GM13976 (cell line): ENCODE measurements around the gene FLNC.

Experiments
- DNase-seq: peaks from one replicate; pipeline ENCODE4 v3.0.0; 2012; ENCODE audit warnings: low spot score
- in situ Hi-C: fragments of 300-500 bp; cut with MboI; formaldehyde crosslinking; loops from one replicate; pipeline ENCODE4 v1.12.0; 2022; ENCODE audit warnings: low sequenced_read_pairs, mixed read lengths, inconsistent platforms; ENCODE audit not compliant: unreplicated experiment
- TF ChIP-seq, protein P1 (sequence below): IDR thresholded peaks from 2 replicates; pipeline ENCODE4 v1.5.1; 2012; ENCODE audit warnings: borderline replicate concordance, mild to moderate bottlenecking; ENCODE audit not compliant: insufficient read depth; ENCODE audit errors: extremely low read depth, missing control alignments, control extremely low read depth

The FLNC gene

DNA sequence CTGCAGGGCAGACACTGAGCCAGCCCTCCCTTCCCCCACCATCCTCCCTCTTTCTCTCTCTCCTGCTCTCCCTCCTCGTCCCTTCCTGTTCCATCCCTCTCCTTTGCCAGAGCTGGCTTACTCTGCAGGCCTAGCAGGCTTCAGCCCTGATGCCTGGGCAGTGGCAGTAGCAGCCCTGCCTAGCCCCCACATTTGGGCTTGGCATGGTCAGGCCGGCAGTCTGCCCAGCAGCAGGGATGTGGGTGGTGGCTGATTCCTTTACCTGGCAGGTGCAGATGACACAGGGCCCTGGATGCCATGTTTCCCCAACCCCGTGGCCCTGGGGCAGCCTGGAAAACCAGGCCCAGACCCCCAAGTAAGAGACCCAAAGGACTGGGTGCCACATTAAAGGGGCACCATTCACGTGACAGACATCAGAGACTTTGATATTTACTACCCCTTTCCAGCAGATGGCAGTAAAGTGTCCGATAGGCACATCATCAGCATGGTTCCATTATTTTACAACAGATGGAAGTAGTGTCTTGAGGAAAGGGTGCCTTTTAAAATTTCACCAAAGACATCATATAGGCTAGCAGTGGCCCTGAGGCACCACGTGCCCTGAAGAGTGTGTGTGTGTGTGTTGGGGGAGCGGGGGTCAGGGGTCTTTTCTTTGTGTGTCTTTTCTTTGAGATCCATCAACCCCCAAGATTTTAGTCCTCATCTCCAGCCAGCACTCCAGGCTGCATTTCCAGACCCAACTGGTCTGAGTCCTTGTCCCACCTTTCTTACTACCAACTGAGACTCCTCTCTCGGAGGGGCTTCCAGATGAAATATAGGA lies 74.4 kb downstream of the FLNC start:
- DNase-seq = peak; percentile 91
- in situ Hi-C loops = loop anchor here (10.0 to 25.0 kb wide), 2 partner anchors 183 to 310 kb away; no protein-coding TSS in a partner anchor
- TF ChIP-seq, protein P1, sequence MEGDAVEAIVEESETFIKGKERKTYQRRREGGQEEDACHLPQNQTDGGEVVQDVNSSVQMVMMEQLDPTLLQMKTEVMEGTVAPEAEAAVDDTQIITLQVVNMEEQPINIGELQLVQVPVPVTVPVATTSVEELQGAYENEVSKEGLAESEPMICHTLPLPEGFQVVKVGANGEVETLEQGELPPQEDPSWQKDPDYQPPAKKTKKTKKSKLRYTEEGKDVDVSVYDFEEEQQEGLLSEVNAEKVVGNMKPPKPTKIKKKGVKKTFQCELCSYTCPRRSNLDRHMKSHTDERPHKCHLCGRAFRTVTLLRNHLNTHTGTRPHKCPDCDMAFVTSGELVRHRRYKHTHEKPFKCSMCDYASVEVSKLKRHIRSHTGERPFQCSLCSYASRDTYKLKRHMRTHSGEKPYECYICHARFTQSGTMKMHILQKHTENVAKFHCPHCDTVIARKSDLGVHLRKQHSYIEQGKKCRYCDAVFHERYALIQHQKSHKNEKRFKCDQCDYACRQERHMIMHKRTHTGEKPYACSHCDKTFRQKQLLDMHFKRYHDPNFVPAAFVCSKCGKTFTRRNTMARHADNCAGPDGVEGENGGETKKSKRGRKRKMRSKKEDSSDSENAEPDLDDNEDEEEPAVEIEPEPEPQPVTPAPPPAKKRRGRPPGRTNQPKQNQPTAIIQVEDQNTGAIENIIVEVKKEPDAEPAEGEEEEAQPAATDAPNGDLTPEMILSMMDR = peak; percentile 37

DNA sequence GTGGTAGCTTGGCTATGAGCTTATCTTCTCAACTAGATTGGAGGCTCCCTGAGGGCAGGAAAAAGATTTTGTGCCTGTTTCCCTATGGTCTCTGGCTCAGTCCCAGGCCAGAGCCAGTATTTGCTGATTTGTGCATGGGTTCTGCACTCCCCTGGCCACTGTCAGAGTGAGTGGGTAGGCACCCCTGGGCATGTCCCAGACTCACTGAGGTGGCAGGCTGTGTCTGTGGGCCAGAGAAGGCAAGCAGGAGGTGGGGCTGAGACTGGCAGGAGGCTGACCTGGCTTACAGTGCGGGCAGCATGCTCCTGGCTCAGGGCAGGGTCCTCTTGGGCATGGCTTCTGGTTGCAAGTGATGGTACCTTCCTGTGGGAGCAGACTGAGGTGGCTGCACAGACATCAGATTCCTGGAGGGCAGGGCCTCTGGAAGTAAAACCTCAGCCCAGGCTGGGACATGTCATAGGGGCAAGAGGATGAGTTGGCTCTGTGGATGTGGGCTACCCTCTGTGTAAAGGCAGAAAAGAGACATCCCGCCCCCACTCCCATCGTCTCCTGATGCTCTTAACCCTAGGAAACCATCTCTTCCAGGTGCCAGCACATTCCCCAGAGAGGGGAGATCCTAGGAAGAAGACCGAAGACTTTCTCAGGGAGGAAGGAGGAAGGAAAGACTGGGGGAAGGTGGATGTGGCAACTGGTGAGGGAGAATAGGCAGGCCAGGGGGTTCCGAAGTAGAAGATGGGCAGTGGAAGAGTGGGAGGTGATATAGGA lies 76.0 kb downstream of the FLNC start:
- in situ Hi-C loops = loop anchor here (10.0 to 25.0 kb wide), 2 partner anchors 181 to 309 kb away; no protein-coding TSS in a partner anchor
- DNase-seq = no peak
- TF ChIP-seq, protein P1 = no peak

DNA sequence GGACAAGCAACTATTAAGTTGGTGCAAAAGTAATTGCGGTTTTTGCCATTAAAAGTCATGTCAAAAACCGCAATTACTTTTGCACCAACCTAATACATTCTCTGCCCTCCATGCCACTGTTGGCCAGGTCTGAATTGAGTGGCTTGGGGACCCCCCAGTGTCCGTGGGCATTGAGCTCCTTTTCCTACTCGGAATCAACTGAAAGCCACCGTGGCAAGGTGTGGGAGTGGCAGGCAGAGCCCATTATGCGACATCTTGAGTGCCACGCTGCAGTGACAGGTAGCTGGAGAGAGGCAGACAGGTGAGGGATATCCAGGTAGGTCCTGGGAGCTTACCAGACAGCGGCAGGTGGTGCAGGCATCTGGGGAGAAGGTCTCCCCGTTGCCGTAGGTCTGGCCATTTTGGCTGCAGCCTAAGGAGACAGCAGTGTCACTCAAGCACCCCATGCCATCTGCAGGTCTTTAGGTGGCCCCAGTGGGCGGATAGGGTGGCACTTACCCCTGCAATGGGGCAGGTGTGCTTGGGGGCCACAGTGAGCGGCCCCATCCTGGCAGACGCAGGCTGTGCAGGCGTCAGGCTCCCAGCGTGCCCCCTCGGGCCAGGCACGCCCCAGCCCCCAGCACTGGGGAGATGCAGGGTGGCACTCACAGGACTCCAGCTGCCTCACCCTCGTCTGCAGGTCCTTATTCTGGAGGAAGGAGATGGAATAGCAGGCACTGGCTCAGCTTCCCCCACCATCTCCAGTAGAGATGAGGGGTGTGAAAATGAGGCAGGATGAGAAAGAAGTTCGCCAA lies 76.8 kb downstream of the FLNC start:
- in situ Hi-C loops = loop anchor here (10.0 to 25.0 kb wide), 2 partner anchors 180 to 308 kb away; no protein-coding TSS in a partner anchor
- TF ChIP-seq, protein P1 = no peak
- no peak for DNase-seq
